ENCODE results near the gene AMY1B.
"Not testable (repeated sequence)": the region's sequence is repeated elsewhere in the genome, so short reads cannot be mapped to it uniquely, and the experiment has no call there.

Gene AMY1B

DNA sequence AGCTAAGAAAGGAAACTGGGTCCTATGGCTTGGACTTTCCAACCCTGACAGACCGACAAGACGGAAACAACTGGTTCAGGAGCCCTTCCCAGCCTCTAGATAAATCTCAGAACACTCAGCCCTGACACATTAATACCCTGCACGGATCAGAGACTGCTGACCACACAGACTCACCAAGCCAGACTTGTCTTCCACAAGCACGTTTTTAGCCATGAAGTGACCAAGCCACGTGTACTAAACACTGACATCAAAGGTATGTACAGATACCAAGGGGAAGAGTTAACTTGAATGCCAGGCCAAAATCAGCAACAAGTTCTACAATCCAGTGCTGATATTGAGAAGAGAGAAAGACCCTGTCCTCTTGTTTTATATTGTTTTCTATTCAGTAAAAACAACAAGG is at the start of gene AMY1B:
TSS of gene AMY1B (minus strand) at position 101 of the 400 bp plus-strand sequence. CDS start 571 bp downstream, outside the sequence.
- POLR2A ChIA-PET (ENCODE audit: low non-redundant PET); DNase-seq (ENCODE audit: low spot score); H3K27ac ChIP-seq; CTCF ChIA-PET: not testable (repeated sequence)

DNA sequence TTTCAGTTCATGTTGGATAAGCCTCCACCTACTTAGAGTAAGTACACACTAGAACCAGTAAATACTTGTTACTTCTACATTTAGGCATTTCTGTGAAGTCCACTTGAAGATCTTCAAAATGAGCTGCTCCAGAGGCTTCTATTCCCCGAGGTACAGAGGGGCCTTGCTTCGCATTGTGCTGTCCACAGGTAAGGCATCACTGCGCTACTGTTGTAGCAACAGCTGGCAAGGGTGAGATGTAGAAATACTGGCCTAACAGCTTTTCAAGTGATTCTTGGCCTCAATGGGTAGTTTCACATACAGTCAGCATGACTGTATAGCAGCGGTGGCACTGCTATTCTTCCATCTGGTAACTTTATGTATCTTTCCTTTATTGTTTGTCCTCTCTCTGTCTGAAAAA is 49.0 kb upstream of the AMY1B start:
- H3K27ac ChIP-seq; POLR2A ChIA-PET (ENCODE audit: low non-redundant PET); CTCF ChIA-PET; DNase-seq (ENCODE audit: low spot score): not testable (repeated sequence)

- CTCF ChIA-PET; POLR2A ChIA-PET (ENCODE audit: low non-redundant PET); H3K27ac ChIP-seq; DNase-seq (ENCODE audit: low spot score): not testable (repeated sequence)
These were observed 48.4 kb upstream of the AMY1B start for GRCh38 chr1:103744449-103744848.

DNA sequence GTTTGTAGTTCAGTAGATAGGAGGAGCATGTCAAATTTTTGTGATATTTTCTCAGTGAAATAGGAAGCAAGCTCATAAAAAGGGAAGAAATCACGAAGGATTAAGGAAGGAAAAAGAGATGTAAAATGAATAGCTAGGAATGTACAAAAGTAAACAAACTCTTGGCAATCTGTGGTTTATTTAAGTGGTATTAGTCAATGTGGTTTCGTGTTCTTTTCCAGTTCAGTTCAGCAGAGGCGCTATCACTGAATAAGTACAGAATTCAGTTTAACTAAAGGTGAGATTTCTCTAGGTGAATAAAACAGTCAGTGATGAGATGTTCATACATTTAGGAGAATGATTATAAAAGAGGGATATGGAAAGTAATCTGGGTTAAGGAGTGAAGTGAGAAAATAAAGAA is 42.0 kb upstream of the AMY1B start:
- POLR2A ChIA-PET (ENCODE audit: low non-redundant PET); DNase-seq (ENCODE audit: low spot score); H3K27ac ChIP-seq; CTCF ChIA-PET: not testable (repeated sequence)

GRCh38 chr1:103735334-103735733 is 39.3 kb upstream of the AMY1B start:
- POLR2A ChIA-PET (ENCODE audit: low non-redundant PET); H3K27ac ChIP-seq: not testable (repeated sequence)

GRCh38 chr1:103721473-103721872 is 25.5 kb upstream of the AMY1B start:
- CTCF ChIA-PET; POLR2A ChIA-PET (ENCODE audit: low non-redundant PET): not testable (repeated sequence)

More at GRCh38 chr1:103735334-103735733, 39.3 kb upstream of the AMY1B start:
- DNase-seq (ENCODE audit: low spot score); CTCF ChIA-PET: not testable (repeated sequence)

GRCh38 chr1:103717404-103717803 is 21.4 kb upstream of the AMY1B start:
- CTCF ChIA-PET: not testable (repeated sequence)

More at GRCh38 chr1:103721473-103721872, 25.5 kb upstream of the AMY1B start:
- DNase-seq (ENCODE audit: low spot score); H3K27ac ChIP-seq: not testable (repeated sequence)

GRCh38 chr1:103710381-103710780 is 14.4 kb upstream of the AMY1B start:
- POLR2A ChIA-PET (ENCODE audit: low non-redundant PET): not testable (repeated sequence)

More at GRCh38 chr1:103717404-103717803, 21.4 kb upstream of the AMY1B start:
- H3K27ac ChIP-seq; DNase-seq (ENCODE audit: low spot score); POLR2A ChIA-PET (ENCODE audit: low non-redundant PET): not testable (repeated sequence)

GRCh38 chr1:103707670-103708069 is 11.7 kb upstream of the AMY1B start:
- POLR2A ChIA-PET (ENCODE audit: low non-redundant PET); DNase-seq (ENCODE audit: low spot score); CTCF ChIA-PET: not testable (repeated sequence)

More at GRCh38 chr1:103710381-103710780, 14.4 kb upstream of the AMY1B start:
- CTCF ChIA-PET; DNase-seq (ENCODE audit: low spot score); H3K27ac ChIP-seq: not testable (repeated sequence)

DNA sequence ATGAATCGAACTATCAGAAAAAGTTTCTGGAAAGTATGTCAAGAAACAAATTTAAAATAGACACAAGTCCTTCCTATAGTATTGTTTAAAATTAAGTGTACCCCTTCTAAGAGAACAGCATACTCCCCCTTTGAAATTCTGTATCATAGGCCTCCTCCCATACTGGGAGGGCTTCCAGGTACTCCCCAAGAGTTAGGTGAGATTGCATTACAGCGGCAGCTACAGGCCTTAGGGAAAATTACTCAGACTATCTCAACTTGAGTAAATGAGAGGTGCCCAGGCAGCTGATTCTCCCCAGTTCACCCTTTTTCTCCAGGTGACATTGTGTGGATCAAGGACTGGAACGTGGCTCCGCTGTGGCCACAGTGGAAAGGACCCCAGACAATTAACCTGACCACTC is 5.2 kb upstream of the AMY1B start:
- H3K27ac ChIP-seq; POLR2A ChIA-PET (ENCODE audit: low non-redundant PET); DNase-seq (ENCODE audit: low spot score); CTCF ChIA-PET: not testable (repeated sequence)

More at GRCh38 chr1:103707670-103708069, 11.7 kb upstream of the AMY1B start:
- not testable (repeated sequence) for H3K27ac ChIP-seq

DNA sequence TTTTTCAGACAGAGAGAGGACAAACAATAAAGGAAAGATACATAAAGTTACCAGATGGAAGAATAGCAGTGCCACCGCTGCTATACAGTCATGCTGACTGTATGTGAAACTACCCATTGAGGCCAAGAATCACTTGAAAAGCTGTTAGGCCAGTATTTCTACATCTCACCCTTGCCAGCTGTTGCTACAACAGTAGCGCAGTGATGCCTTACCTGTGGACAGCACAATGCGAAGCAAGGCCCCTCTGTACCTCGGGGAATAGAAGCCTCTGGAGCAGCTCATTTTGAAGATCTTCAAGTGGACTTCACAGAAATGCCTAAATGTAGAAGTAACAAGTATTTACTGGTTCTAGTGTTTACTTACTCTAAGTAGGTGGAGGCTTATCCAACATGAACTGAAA is 4.7 kb upstream of the AMY1B start:
- DNase-seq (ENCODE audit: low spot score); POLR2A ChIA-PET (ENCODE audit: low non-redundant PET); CTCF ChIA-PET: not testable (repeated sequence)

GRCh38 chr1:103697430-103697829 is 1.4 kb upstream of the AMY1B start:
- DNase-seq (ENCODE audit: low spot score); H3K27ac ChIP-seq; CTCF ChIA-PET; POLR2A ChIA-PET (ENCODE audit: low non-redundant PET): not testable (repeated sequence)

More for the DNA sequence above, 4.7 kb upstream of the AMY1B start:
- H3K27ac ChIP-seq: not testable (repeated sequence)

GRCh38 chr1:103676335-103676734 is 19.7 kb downstream of the AMY1B start:
- DNase-seq (ENCODE audit: low spot score); POLR2A ChIA-PET (ENCODE audit: low non-redundant PET); CTCF ChIA-PET; H3K27ac ChIP-seq: not testable (repeated sequence)

DNA sequence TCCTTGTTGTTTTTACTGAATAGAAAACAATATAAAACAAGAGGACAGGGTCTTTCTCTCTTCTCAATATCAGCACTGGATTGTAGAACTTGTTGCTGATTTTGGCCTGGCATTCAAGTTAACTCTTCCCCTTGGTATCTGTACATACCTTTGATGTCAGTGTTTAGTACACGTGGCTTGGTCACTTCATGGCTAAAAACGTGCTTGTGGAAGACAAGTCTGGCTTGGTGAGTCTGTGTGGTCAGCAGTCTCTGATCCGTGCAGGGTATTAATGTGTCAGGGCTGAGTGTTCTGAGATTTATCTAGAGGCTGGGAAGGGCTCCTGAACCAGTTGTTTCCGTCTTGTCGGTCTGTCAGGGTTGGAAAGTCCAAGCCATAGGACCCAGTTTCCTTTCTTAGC is 40.5 kb downstream of the AMY1B start, which contains the start of gene AMY1A:
TSS of gene AMY1A (plus strand) at position 301 of the 400 bp plus-strand sequence. CDS start 571 bp downstream, outside the sequence.
- CTCF ChIA-PET; DNase-seq (ENCODE audit: low spot score); POLR2A ChIA-PET (ENCODE audit: low non-redundant PET); H3K27ac ChIP-seq: not testable (repeated sequence)

- POLR2A ChIA-PET (ENCODE audit: low non-redundant PET): not testable (repeated sequence)
These were observed 41.9 kb downstream of the AMY1B start for GRCh38 chr1:103654133-103654532.

GRCh38 chr1:103650889-103651288 is 45.1 kb downstream of the AMY1B start:
- POLR2A ChIA-PET (ENCODE audit: low non-redundant PET); DNase-seq (ENCODE audit: low spot score); H3K27ac ChIP-seq; CTCF ChIA-PET: not testable (repeated sequence)

More at GRCh38 chr1:103654133-103654532, 41.9 kb downstream of the AMY1B start:
- H3K27ac ChIP-seq; CTCF ChIA-PET; DNase-seq (ENCODE audit: low spot score): not testable (repeated sequence)

- CTCF ChIA-PET; DNase-seq (ENCODE audit: low spot score): not testable (repeated sequence)
These were observed 45.7 kb downstream of the AMY1B start for GRCh38 chr1:103650305-103650704.

DNA sequence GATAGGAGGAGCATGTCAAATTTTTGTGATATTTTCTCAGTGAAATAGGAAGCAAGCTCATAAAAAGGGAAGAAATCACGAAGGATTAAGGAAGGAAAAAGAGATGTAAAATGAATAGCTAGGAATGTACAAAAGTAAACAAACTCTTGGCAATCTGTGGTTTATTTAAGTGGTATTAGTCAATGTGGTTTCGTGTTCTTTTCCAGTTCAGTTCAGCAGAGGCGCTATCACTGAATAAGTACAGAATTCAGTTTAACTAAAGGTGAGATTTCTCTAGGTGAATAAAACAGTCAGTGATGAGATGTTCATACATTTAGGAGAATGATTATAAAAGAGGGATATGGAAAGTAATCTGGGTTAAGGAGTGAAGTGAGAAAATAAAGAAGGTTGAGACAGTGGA is 52.1 kb downstream of the AMY1B start:
- POLR2A ChIA-PET (ENCODE audit: low non-redundant PET); H3K27ac ChIP-seq; DNase-seq (ENCODE audit: low spot score); CTCF ChIA-PET: not testable (repeated sequence)

More at GRCh38 chr1:103650305-103650704, 45.7 kb downstream of the AMY1B start:
- H3K27ac ChIP-seq; POLR2A ChIA-PET (ENCODE audit: low non-redundant PET): not testable (repeated sequence)

DNA sequence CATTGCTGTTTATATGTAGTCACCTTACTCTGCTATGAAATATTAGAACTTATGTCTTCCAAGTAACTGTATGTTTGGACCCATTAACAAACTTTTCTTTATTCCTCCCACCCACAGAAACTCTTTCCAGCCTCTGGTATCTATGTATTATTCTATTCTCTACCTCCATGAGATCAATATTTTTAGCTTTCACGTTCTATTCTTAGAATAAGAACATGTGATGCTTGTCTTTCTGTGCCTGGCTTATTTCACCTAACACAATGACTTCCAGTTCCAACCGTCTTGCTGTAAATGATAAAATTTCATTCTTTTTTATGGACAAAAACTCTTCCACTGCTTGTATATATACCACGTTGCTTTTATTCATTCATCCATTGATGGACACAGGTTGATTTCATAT is 54.8 kb downstream of the AMY1B start:
- POLR2A ChIA-PET (ENCODE audit: low non-redundant PET); H3K27ac ChIP-seq; CTCF ChIA-PET; DNase-seq (ENCODE audit: low spot score): not testable (repeated sequence)

All from RWPE1 (cell line).